Common myeloid progenitor, CD34-positive (primary cell): ENCODE measurements around the gene HOXD11.

ENCODE experiments used
- CTCF ChIA-PET: fragments of 350-600 bp; sonication (Branson Sonifier 250); formaldehyde crosslinking; loops from one replicate; lab custom pipeline; 2021; ENCODE audit warnings: antibody characterized with exemption; lab: Charles Lee
- POLR2A ChIA-PET: fragments of 350-600 bp; sonication (Branson Sonifier 250); formaldehyde crosslinking; loops from one replicate; lab custom pipeline; 2021; ENCODE audit warnings: antibody characterized with exemption; lab: Charles Lee
- DNase-seq, 3 donors: peaks; one replicate each; pipeline versions ENCODE4 v3.0.0 to v3.0.0-alpha.2; 2013
- H3K27ac ChIP-seq, 2 experiments: 1 replicate in 1 of 2; 2 replicates in 1 of 2; pipeline ENCODE4 v1.7.0; 2013; ENCODE audit warnings: inconsistent platforms in 2 of 2, low read length in 2 of 2, mild to moderate bottlenecking in 2 of 2, low read depth in 1 of 2, moderate library complexity in 1 of 2; ENCODE audit not compliant: severe bottlenecking in 2 of 2, insufficient read depth in 1 of 2, poor library complexity in 1 of 2
- H3K27me3 ChIP-seq, 5 experiments: replicated peaks in 2 of 5; 1 replicate in 3 of 5; 2 replicates in 2 of 5; pipeline versions ENCODE4 v1.6.1 to v1.7.0; 2013; ENCODE audit warnings: low read length in 4 of 5, mild to moderate bottlenecking in 2 of 5, moderate library complexity in 2 of 5, inconsistent platforms in 1 of 5; ENCODE audit not compliant: insufficient read depth in 5 of 5, control insufficient read depth in 4 of 5
- H3K36me3 ChIP-seq, 4 experiments: 1 replicate in 2 of 4; 2 replicates in 2 of 4; pipeline versions ENCODE4 v1.6.1 to v1.7.0; 2013; ENCODE audit warnings: low read length in 3 of 4, control low read depth in 1 of 4, mild to moderate bottlenecking in 1 of 4; ENCODE audit not compliant: control insufficient read depth in 4 of 4, insufficient read depth in 4 of 4
- H3K4me1 ChIP-seq, 4 experiments: 1 replicate in 3 of 4; 2 replicates in 1 of 4; pipeline versions ENCODE4 v1.6.1 to v1.7.1; 2013; ENCODE audit warnings: low read length in 3 of 4, mild to moderate bottlenecking in 3 of 4, control low read depth in 1 of 4, inconsistent platforms in 1 of 4, moderate library complexity in 1 of 4; ENCODE audit not compliant: control insufficient read depth in 4 of 4, insufficient read depth in 4 of 4; ENCODE audit errors: control extremely low read depth in 1 of 4
- H3K4me3 ChIP-seq, 7 experiments: 1 replicate in 4 of 7; 2 replicates in 3 of 7; pipeline versions ENCODE4 v1.5.1 to v1.7.0; 2013; ENCODE audit warnings: mild to moderate bottlenecking in 7 of 7, low read length in 6 of 7, moderate library complexity in 6 of 7, inconsistent platforms in 2 of 7, low read depth in 2 of 7, control low read depth in 1 of 7; ENCODE audit not compliant: insufficient read depth in 4 of 7, control insufficient read depth in 1 of 7; ENCODE audit errors: extremely low read depth in 1 of 7
- H3K9me3 ChIP-seq, 5 experiments: 1 replicate in 4 of 5; 2 replicates in 1 of 5; pipeline versions ENCODE4 v1.6.1 to v1.7.1; 2013; ENCODE audit warnings: low read length in 4 of 5, mild to moderate bottlenecking in 2 of 5, inconsistent platforms in 1 of 5, low read depth in 1 of 5, moderate library complexity in 1 of 5; ENCODE audit not compliant: control insufficient read depth in 4 of 5, insufficient read depth in 2 of 5; ENCODE audit errors: control extremely low read depth in 1 of 5
- WGBS: methylation state at CpG from one replicate; pipeline ENCODE4 v1.1.5; 2013; ENCODE audit not compliant: insufficient coverage; 5-methylcytosine and 5-hydroxymethylcytosine counted together

HOXD11 gene

DNA sequence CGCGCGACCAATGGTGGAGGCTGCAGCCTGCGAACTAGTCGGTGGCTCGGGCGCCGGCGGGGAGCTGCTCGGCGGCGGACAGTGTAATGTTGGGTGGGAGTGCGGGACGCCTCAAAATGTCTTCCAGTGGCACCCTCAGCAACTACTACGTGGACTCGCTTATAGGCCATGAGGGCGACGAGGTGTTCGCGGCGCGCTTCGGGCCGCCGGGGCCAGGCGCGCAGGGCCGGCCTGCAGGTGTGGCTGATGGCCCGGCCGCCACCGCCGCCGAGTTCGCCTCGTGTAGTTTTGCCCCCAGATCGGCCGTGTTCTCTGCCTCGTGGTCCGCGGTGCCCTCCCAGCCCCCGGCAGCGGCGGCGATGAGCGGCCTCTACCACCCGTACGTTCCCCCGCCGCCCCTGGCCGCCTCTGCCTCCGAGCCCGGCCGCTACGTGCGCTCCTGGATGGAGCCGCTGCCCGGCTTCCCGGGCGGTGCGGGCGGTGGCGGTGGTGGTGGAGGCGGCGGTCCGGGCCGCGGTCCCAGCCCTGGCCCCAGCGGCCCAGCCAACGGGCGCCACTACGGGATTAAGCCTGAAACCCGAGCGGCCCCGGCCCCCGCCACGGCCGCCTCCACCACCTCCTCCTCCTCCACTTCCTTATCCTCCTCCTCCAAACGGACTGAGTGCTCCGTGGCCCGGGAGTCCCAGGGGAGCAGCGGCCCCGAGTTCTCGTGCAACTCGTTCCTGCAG, 15.8 kb downstream of the HOXD11 start, which contains the start of gene HOXD9:
TSS of gene HOXD9 (plus strand) at position 37 of the 728 bp plus-strand sequence. CDS start at position 87, 50 bp downstream.
- H3K27me3 ChIP-seq, result peaks cover 20 to 99% (median 73%) of the 10 kb centered on the region in 5 experiments
- peak within 1 kb of the TSS in 3 of 7 experiments; percentile 19 to 50 (median 45) for H3K4me3 ChIP-seq
- peaks cover 0 to 12% (median 10%) of the 10 kb centered on the region in 4 experiments for H3K4me1 ChIP-seq
- peak in 1 of 3 donors; percentile 60 for DNase-seq
- H3K9me3 ChIP-seq, result no peaks in the 10 kb centered on the region
- H3K36me3 ChIP-seq, result no peaks in the 10 kb centered on the region
- no peak within 1 kb of the TSS for H3K27ac ChIP-seq
- CTCF ChIA-PET, result interaction anchor here (0.6 to 5.2 kb wide), 6 partner anchors 10 to 1411 kb away, joined by 3 to 26 read pairs (median 6); no protein-coding TSS in a partner anchor
- POLR2A ChIA-PET, result no interaction called here
- 1% methylated on average over 61 of the region's 84 CpGs for whole genome bisulfite sequencing

- Histone ChIP-seq H3K27ac (no peak overlapping the region), H3K36me3 (no peaks in the 10 kb centered on the region), H3K4me3 (no peak overlapping the region), H3K27me3 (peaks cover 20 to 99% (median 74%) of the 10 kb centered on the region in 5 experiments), H3K4me1 (peaks cover 0 to 12% (median 10%) of the 10 kb centered on the region in 4 experiments), H3K9me3 (no peaks in the 10 kb centered on the region)
- no peak for DNase-seq
- CTCF ChIA-PET, result interaction anchor here (1.0 to 5.2 kb wide), 4 partner anchors 9 to 32 kb away, joined by 3 to 24 read pairs (median 6); no protein-coding TSS in a partner anchor
- POLR2A ChIA-PET, result no interaction called here
- 7% methylated on average over 29 of the region's 40 CpGs for WGBS
Measured at GRCh38 chr2:176123411-176124109, 16.5 kb downstream of the HOXD11 start.

- ChIA-PET CTCF (interaction anchor here (1.0 to 5.2 kb wide), 6 partner anchors 8 to 1039 kb away, joined by 3 to 32 read pairs (median 6); no protein-coding TSS in a partner anchor), POLR2A (no interaction called here)
- H3K27ac ChIP-seq, result no peak overlapping the region
- no peak overlapping the region for H3K4me3 ChIP-seq
- H3K4me1 ChIP-seq, result peaks cover 0 to 17% (median 12%) of the 10 kb centered on the region in 4 experiments
- H3K36me3 ChIP-seq, result no peaks in the 10 kb centered on the region
- DNase-seq, result no peak
- H3K27me3 ChIP-seq, result peaks cover 20 to 99% (median 70%) of the 10 kb centered on the region in 5 experiments
- no peaks in the 10 kb centered on the region for H3K9me3 ChIP-seq
- 12% methylated on average over 29 of the region's 34 CpGs for WGBS
Measured at GRCh38 chr2:176124110-176124946, 17.2 kb downstream of the HOXD11 start.

DNA sequence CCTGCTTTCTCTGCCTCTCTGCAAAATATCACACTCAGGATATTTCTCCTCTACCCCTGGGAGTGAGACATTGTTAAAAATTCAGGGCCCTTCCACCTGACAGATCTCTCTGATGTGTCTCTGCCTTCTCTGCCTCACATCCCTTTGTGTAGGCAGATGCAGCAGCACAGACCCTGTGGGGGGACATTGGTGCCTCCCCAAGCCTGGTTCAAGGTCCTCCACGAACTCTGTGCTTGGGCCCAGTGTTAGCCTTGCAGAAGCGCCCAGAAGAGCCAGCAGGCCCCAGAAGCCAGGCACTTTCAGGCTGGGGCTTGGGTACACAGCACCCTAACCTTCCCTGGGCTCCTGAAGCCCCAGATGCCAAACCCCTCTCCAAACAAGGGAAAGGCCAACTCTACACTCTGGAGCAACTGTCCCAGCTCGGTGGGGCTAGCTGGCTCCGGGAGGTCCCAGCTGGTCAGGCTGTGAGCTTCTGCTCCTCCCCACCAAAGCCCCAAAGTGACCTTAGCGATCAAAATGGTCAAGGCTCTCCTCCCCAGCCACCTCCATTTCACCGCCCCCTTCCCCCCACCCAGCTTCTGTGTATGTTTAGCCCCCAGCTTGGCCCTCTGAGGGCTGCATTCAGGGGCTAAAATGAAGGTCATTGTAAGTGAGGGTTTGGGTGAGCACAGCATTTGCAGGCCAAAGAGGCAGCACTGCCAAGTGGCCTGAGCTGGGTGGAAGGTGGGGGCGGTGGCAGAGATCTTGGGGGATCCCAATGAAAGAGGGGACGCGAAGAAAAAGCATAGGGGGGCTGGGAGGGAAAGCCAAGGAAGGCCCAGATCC, 18.1 kb downstream of the HOXD11 start:
- Histone ChIP-seq H3K36me3 (no peaks in the 10 kb centered on the region), H3K4me3 (no peak overlapping the region), H3K27me3 (peaks cover 18 to 99% (median 67%) of the 10 kb centered on the region in 5 experiments), H3K4me1 (peaks cover 0 to 22% (median 16%) of the 10 kb centered on the region in 4 experiments), H3K27ac (no peak overlapping the region), H3K9me3 (no peaks in the 10 kb centered on the region)
- DNase-seq, result no peak
- ChIA-PET POLR2A (no interaction called here), CTCF (interaction anchor here (0.6 to 5.2 kb wide), 11 partner anchors 10 to 1209 kb away, joined by 3 to 44 read pairs (median 4); no protein-coding TSS in a partner anchor)
- WGBS, result 29% methylated on average over 7 of the region's 9 CpGs

DNA sequence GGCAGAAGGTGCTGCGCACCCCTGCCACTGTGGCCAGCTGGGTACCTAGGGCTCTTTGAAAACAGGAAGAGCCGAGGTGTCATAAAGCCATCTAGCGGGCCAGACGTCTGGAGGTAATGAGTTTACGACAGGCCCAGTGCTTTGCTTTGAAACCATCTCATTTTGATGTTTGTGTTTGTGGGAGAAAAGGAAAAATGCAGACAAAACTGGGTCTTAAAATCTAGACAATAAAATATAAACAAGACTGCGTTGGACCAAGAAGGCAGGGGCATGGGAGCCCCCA, 18.6 kb downstream of the HOXD11 start:
- DNase-seq, result peak in 1 of 3 donors; percentile 43
- POLR2A ChIA-PET, result no interaction called here
- Histone ChIP-seq H3K27me3 (peaks cover 13 to 99% (median 64%) of the 10 kb centered on the region in 5 experiments), H3K27ac (no peak overlapping the region), H3K4me3 (no peak overlapping the region), H3K4me1 (peaks cover 0 to 25% (median 18%) of the 10 kb centered on the region in 4 experiments), H3K9me3 (no peaks in the 10 kb centered on the region), H3K36me3 (no peaks in the 10 kb centered on the region)
- 25% methylated on average over 5 of the region's 6 CpGs for WGBS
- CTCF ChIA-PET, result interaction anchor here (0.6 to 4.6 kb wide), 12 partner anchors 10 to 1209 kb away, joined by 3 to 44 read pairs (median 4); no protein-coding TSS in a partner anchor
